Heart right ventricle (tissue), 16 donors: ENCODE data around the gene UTP20. TPM values are rescaled to one million over a fixed set of nuclear protein-coding genes. Genes with fewer than 3 reads are reported as not detected.

Experiments used
- ATAC-seq, 8 donors: fragments of 200-7000 bp; cut with Tn5 transposase; one replicate each; pipeline ENCODE4 v1.9.1; 2020; ENCODE audit warnings: mild to moderate bottlenecking in 8 of 8, moderate library complexity in 8 of 8, moderate number of reproducible peaks in 1 of 8
- DNase-seq, 2 donors: peaks; one replicate each; pipeline ENCODE4 v3.0.0-alpha.2; 2020
- H3K27ac ChIP-seq, 10 donors: fragments of 200-600 bp; sonication (generic) in 2 of 10; one replicate each; pipeline versions ENCODE4 v1.5.0 to v1.8.0; 2020 to 2022; ENCODE audit warnings: mild to moderate bottlenecking in 3 of 10
- H3K27me3 ChIP-seq, 7 donors: fragments of 200-600 bp; one replicate each; pipeline ENCODE4 v1.8.0; 2021 to 2022; ENCODE audit warnings: mild to moderate bottlenecking in 2 of 7
- H3K36me3 ChIP-seq, 9 donors: fragments of 200-600 bp; sonication (generic) in 1 of 9; one replicate each; pipeline versions ENCODE4 v1.5.0 to v1.8.0; 2020 to 2022; ENCODE audit warnings: mild to moderate bottlenecking in 2 of 9
- H3K4me1 ChIP-seq, 9 donors: fragments of 200-600 bp; sonication (generic) in 1 of 9; one replicate each; pipeline versions ENCODE4 v1.5.0 to v1.8.0; 2020 to 2022; ENCODE audit warnings: mild to moderate bottlenecking in 4 of 9
- H3K4me3 ChIP-seq, 10 donors: fragments of 200-600 bp; sonication (generic) in 2 of 10; one replicate each; pipeline versions ENCODE4 v1.5.0 to v1.8.0; 2020 to 2022; ENCODE audit warnings: mild to moderate bottlenecking in 7 of 10, moderate library complexity in 2 of 10
- H3K9me3 ChIP-seq, 11 donors: fragments of 200-600 bp in 10 of 11; sonication (generic) in 2 of 11; one replicate each; pipeline versions ENCODE4 v1.5.0 to v1.8.0; 2013 to 2022; ENCODE audit warnings: mild to moderate bottlenecking in 2 of 11, control low read depth in 1 of 11, moderate library complexity in 1 of 11
- CTCF ChIP-seq, 9 donors: fragments of 200-600 bp; sonication (generic) in 2 of 9; IDR thresholded peaks; one replicate each; pipeline versions ENCODE4 v1.5.0 to v1.8.0; 2021 to 2022; ENCODE audit warnings: antibody characterized with exemption in 9 of 9, mild to moderate bottlenecking in 5 of 9, moderate library complexity in 1 of 9
- WGBS, 2 donors: extraction: QIAGEN DNeasy Blood & Tissue Kit; methylation state at CpG; one replicate each; pipeline ENCODE4 v1.1.7; 2013; ENCODE audit warnings: inconsistent platforms in 1 of 2; 5-methylcytosine and 5-hydroxymethylcytosine counted together
- intact Hi-C, 10 donors: fragments of 100-400 bp; cut with DNase I; formaldehyde crosslinking; loops; one replicate each; pipeline versions ENCODE4 v1.11.1 to v1.14.2; 2022
- polyA plus RNA-seq, 2 donors: library from polyadenylated mRNA; stranded (reverse); fragments of 200-250 nt; gene quantifications; one replicate each; pipeline ENCODE4 v1.2.3, GENCODE V29; 2013
- total RNA-seq, 10 donors: library from RNA; stranded (reverse); fragmentation: NEBNext Ultra II Directional in 3 of 10; extraction: Animal tissue kit (Norgen Biotek cat#: 25700) in 3 of 10; gene quantifications; one replicate each; pipeline versions ENCODE4 v1.2.1 to v1.2.4, GENCODE V29; 2021 to 2023
- donor health status: Arrhythmogenic right ventricular cardiomyopathy.
- donor health status: ischemic (EF 13 %, LVEDD 7.1; RV severe dilation, severe dysfunction).
- donor health status: healthy with polysubstance abuse.
- donor health status: DM: no; HTN: yes; CAD: no.
- donor health status: DM: no; HTN: no; CAD: no.
- donor health status: ischemic (EF 25% LVEDD 6.9; RV normal size, moderate dysfunction).
- donor health status: ischemic (EF 25% LVEDD 5.7; RV mildly dilated, moderate dysfunction).
- donor health status: healthy.
- donor health status: DM: yes; HTN: yes; CAD: no.
- donor health status: Ischemic cardiomyopathy.
- donor health status: ischemic (EF 35%, LVEDD 5.7; RV mildly dilated, moderate dysfunction).
- donor health status: nonischemic (EF 11% LVEDD 7.7; RV severe dilation, severe dysfunction).
- donor health status: DM: yes; HTN: yes; CAD: no.
- donor health status: PGD.
- donor health status: ischemic (EF 29% LVEDD 5.4; RV normal size, mild dysfunction).
- donor health status: nonischemic (EF 23%, LVEDD 6.1; RV moderate dilation, normal function).

Gene UTP20
- total and polyA plus RNA-seq, 12 donors: 1.5 to 8.5 (median 6.5) TPM

- no peaks in the 10 kb centered on the region for H3K4me1 ChIP-seq
- TF ChIP-seq CTCF (IDR thresholded peaks at IDR 0.05): no peak
- H3K27ac ChIP-seq: no peak overlapping the region
- H3K9me3 ChIP-seq: no peaks in the 10 kb centered on the region
- no peak for DNase-seq
- H3K36me3 ChIP-seq: peaks cover 0 to 97% (median 15%) of the 10 kb centered on the region in 9 donors
- intact Hi-C loops: no loop called here
- H3K4me3 ChIP-seq: no peak overlapping the region
- no peak for ATAC-seq
- no peaks in the 10 kb centered on the region for H3K27me3 ChIP-seq
- 79 to 88% methylated on average over 2 of the region's 2 CpGs for WGBS, 2 donors
Measured at GRCh38 chr12:101336437-101336836, 56.5 kb downstream of the UTP20 start.

- no peak for TF ChIP-seq CTCF (IDR thresholded peaks at IDR 0.05)
- DNase-seq (no peak), ATAC-seq (no peak)
- Histone ChIP-seq H3K4me1 (no peaks in the 10 kb centered on the region), H3K36me3 (peaks cover 0 to 98% (median 23%) of the 10 kb centered on the region in 9 donors), H3K9me3 (no peaks in the 10 kb centered on the region), H3K27me3 (no peaks in the 10 kb centered on the region), H3K27ac (no peak overlapping the region), H3K4me3 (no peak overlapping the region)
- WGBS, 2 donors: 94 to 96% methylated on average over 4 of the region's 4 CpGs
- intact Hi-C loops: no loop called here
Measured at GRCh38 chr12:101338087-101338486, 58.2 kb downstream of the UTP20 start.

- peaks cover 0 to 9% (median 0%) of the 10 kb centered on the region in 11 donors for H3K9me3 ChIP-seq
- TF ChIP-seq CTCF (IDR thresholded peaks at IDR 0.05): no peak
- no peak for DNase-seq
- 94 to 96% methylated on average over 3 of the region's 3 CpGs for WGBS, 2 donors
- no peak for ATAC-seq
- no peak overlapping the region for H3K4me3 ChIP-seq
- H3K27ac ChIP-seq: no peak overlapping the region
- peaks cover 0 to 100% (median 45%) of the 10 kb centered on the region in 9 donors for H3K36me3 ChIP-seq
- intact Hi-C loops: no loop called here
- H3K27me3 ChIP-seq: no peaks in the 10 kb centered on the region
- H3K4me1 ChIP-seq: no peaks in the 10 kb centered on the region
Measured at GRCh38 chr12:101343893-101344292, 64.0 kb downstream of the UTP20 start.

- Histone ChIP-seq H3K4me3 (no peak overlapping the region), H3K36me3 (peaks cover 0 to 100% (median 63%) of the 10 kb centered on the region in 9 donors), H3K27ac (no peak overlapping the region), H3K9me3 (peaks cover 0 to 18% (median 0%) of the 10 kb centered on the region in 11 donors), H3K27me3 (no peaks in the 10 kb centered on the region), H3K4me1 (no peaks in the 10 kb centered on the region)
- no peak for TF ChIP-seq CTCF (IDR thresholded peaks at IDR 0.05)
- intact Hi-C loops: no loop called here
- no peak for ATAC-seq
- WGBS, 2 donors: 97 to 99% methylated on average over 4 of the region's 4 CpGs
- no peak for DNase-seq
Measured at GRCh38 chr12:101351682-101352081, 71.8 kb downstream of the UTP20 start.
